H9 (cell line): ENCODE results near the gene GRIK3. TPM values are rescaled to one million over a fixed set of nuclear protein-coding genes. Genes with fewer than 3 reads are reported as not detected.

ENCODE experiments used
- DNase-seq: peaks from one replicate; pipeline ENCODE4 v3.0.0-alpha.2; 2017
- H2AFZ ChIP-seq: one replicate; pipeline ENCODE4 v1.6.1; 2013; ENCODE audit warnings: mild to moderate bottlenecking, low read length, control low read depth, moderate library complexity
- H2AK5ac ChIP-seq: 2 replicates; pipeline ENCODE4 v1.6.1; 2013; ENCODE audit warnings: low read length, control low read depth, mixed read lengths; ENCODE audit not compliant: insufficient read length
- H2BK120ac ChIP-seq: one replicate; pipeline ENCODE4 v1.6.1; 2013; ENCODE audit warnings: low read depth, mild to moderate bottlenecking, low read length, control low read depth, inconsistent platforms; ENCODE audit not compliant: poor library complexity, severe bottlenecking
- H2BK12ac ChIP-seq: 2 replicates; pipeline ENCODE4 v1.6.1; 2013; ENCODE audit warnings: low read length, control low read depth, mixed read lengths, low read depth; ENCODE audit not compliant: insufficient read length
- H2BK15ac ChIP-seq: 2 replicates; pipeline ENCODE4 v1.6.1; 2013; ENCODE audit warnings: low read depth, low read length, control low read depth
- H2BK20ac ChIP-seq: one replicate; pipeline ENCODE4 v1.6.1; 2013; ENCODE audit warnings: low read depth, mild to moderate bottlenecking, low read length, control low read depth, inconsistent platforms; ENCODE audit not compliant: poor library complexity, severe bottlenecking
- H2BK5ac ChIP-seq: 2 replicates; pipeline ENCODE4 v1.6.1; 2013; ENCODE audit warnings: low read length, control low read depth, mixed read lengths; ENCODE audit not compliant: insufficient read length
- H3K14ac ChIP-seq: 2 replicates; pipeline ENCODE4 v1.6.1; 2013; ENCODE audit warnings: low read length, control low read depth; ENCODE audit not compliant: insufficient read depth
- H3K18ac ChIP-seq: 2 replicates; pipeline ENCODE4 v1.6.1; 2013; ENCODE audit warnings: low read depth, mild to moderate bottlenecking, mixed read lengths, low read length, control low read depth; ENCODE audit not compliant: insufficient read length
- H3K23ac ChIP-seq: 2 replicates; pipeline ENCODE4 v1.6.1; 2013; ENCODE audit warnings: low read length, control low read depth, mixed read lengths, low read depth; ENCODE audit not compliant: insufficient read length
- H3K23me2 ChIP-seq: 2 replicates; pipeline ENCODE4 v1.6.1; 2013; ENCODE audit warnings: low read depth, mild to moderate bottlenecking, mixed read lengths, low read length, control low read depth; ENCODE audit not compliant: insufficient read length, poor library complexity, severe bottlenecking
- H3K27ac ChIP-seq: 2 replicates; pipeline ENCODE4 v1.5.1; 2013; ENCODE audit warnings: low read length, control low read depth, mixed read lengths, low read depth; ENCODE audit not compliant: insufficient read length
- H3K27me3 ChIP-seq: 2 replicates; pipeline ENCODE4 v1.6.1; 2013; ENCODE audit warnings: low read length, control low read depth, inconsistent platforms; ENCODE audit not compliant: insufficient read depth
- H3K4ac ChIP-seq: 2 replicates; pipeline ENCODE4 v1.6.1; 2013; ENCODE audit warnings: low read depth, mild to moderate bottlenecking, control low read depth, inconsistent platforms, low read length, moderate library complexity
- H3K4me1 ChIP-seq: 2 replicates; pipeline ENCODE4 v1.6.1; 2013; ENCODE audit warnings: low read length, control low read depth, inconsistent platforms; ENCODE audit not compliant: insufficient read depth
- H3K4me2 ChIP-seq: 2 replicates; pipeline ENCODE4 v1.6.1; 2013; ENCODE audit warnings: low read length, control low read depth, mixed read lengths; ENCODE audit not compliant: insufficient read length, insufficient read depth
- H3K56ac ChIP-seq: 2 replicates; pipeline ENCODE4 v1.6.1; 2013; ENCODE audit warnings: low read depth, mild to moderate bottlenecking, mixed read lengths, low read length, control low read depth; ENCODE audit not compliant: insufficient read length
- H3K79me1 ChIP-seq: 2 replicates; pipeline ENCODE4 v1.6.1; 2013; ENCODE audit warnings: low read depth, mild to moderate bottlenecking, moderate library complexity, low read length, control low read depth, inconsistent platforms; ENCODE audit not compliant: insufficient read depth, poor library complexity, severe bottlenecking
- H3K79me2 ChIP-seq: 2 replicates; pipeline ENCODE4 v1.6.1; 2013; ENCODE audit warnings: low read length, control low read depth, inconsistent platforms; ENCODE audit not compliant: insufficient read depth
- H3K9ac ChIP-seq: 2 replicates; pipeline ENCODE4 v1.6.1; 2013; ENCODE audit warnings: low read length, control low read depth, mixed read lengths; ENCODE audit not compliant: insufficient read length; ENCODE audit errors: extremely low read depth
- H3K9me3 ChIP-seq: one replicate; pipeline ENCODE4 v1.6.1; 2013; ENCODE audit warnings: low read depth, low read length, inconsistent platforms; ENCODE audit not compliant: control insufficient read depth
- H3T11ph ChIP-seq: one replicate; pipeline ENCODE4 v1.6.1; 2013; ENCODE audit warnings: mild to moderate bottlenecking, low read length, control low read depth, inconsistent platforms
- H4K20me1 ChIP-seq: one replicate; pipeline ENCODE4 v1.6.1; 2013; ENCODE audit not compliant: control insufficient read depth, insufficient read length, insufficient read depth
- H4K5ac ChIP-seq: 2 replicates; pipeline ENCODE4 v1.6.1; 2013; ENCODE audit warnings: low read depth, mild to moderate bottlenecking, mixed read lengths, low read length, control low read depth; ENCODE audit not compliant: insufficient read length
- H4K8ac ChIP-seq: replicated peaks from 2 replicates; pipeline ENCODE4 v1.6.1; 2013; ENCODE audit warnings: low read length, control low read depth, mixed read lengths, low read depth; ENCODE audit not compliant: insufficient read length
- H4K91ac ChIP-seq: 2 replicates; pipeline ENCODE4 v1.6.1; 2013; ENCODE audit warnings: low read depth, mild to moderate bottlenecking, moderate library complexity, mixed read lengths, low read length, control low read depth; ENCODE audit not compliant: insufficient read length
- H3K27ac Mint-ChIP-seq, 3 experiments: 2 replicates in 2 of 3; 3 replicates in 1 of 3; pipeline ENCODE4 v1.8.0; 2020 to 2021; ENCODE audit warnings: mixed read lengths in 3 of 3, mild to moderate bottlenecking in 1 of 3, moderate library complexity in 1 of 3
- H3K27me3 Mint-ChIP-seq: 2 replicates; pipeline ENCODE4 v1.8.0; 2021; ENCODE audit warnings: low read depth, mild to moderate bottlenecking, moderate library complexity, mixed read lengths
- H3K36me3 Mint-ChIP-seq, 3 experiments: 2 replicates in 2 of 3; 3 replicates in 1 of 3; pipeline ENCODE4 v1.8.0; 2020 to 2021; ENCODE audit warnings: low read depth in 3 of 3, mixed read lengths in 3 of 3; ENCODE audit not compliant: insufficient read depth in 1 of 3
- H3K4me1 Mint-ChIP-seq, 2 experiments: 2 replicates each; pipeline ENCODE4 v1.8.0; 2020; ENCODE audit warnings: mixed read lengths in 2 of 2
- H3K4me3 Mint-ChIP-seq, 2 experiments: 2 replicates in 1 of 2; 3 replicates in 1 of 2; pipeline ENCODE4 v1.8.0; 2020 to 2021; ENCODE audit warnings: mild to moderate bottlenecking in 2 of 2, mixed read lengths in 2 of 2, moderate library complexity in 1 of 2
- H3K9me3 Mint-ChIP-seq, 2 experiments: 2 replicates in 1 of 2; 3 replicates in 1 of 2; pipeline ENCODE4 v1.8.0; 2020; ENCODE audit warnings: mild to moderate bottlenecking in 2 of 2, mixed read lengths in 2 of 2, moderate library complexity in 1 of 2
- WGBS: extraction: QIAGEN DNeasy Blood & Tissue Kit; methylation state at CpG from one replicate; pipeline ENCODE4 v1.1.7; 2013; ENCODE audit warnings: missing lambda C conversion rate, low lambda C conversion rate, mixed read lengths; ENCODE audit not compliant: insufficient read length; ENCODE audit errors: extremely low coverage; 5-methylcytosine and 5-hydroxymethylcytosine counted together
- total RNA-seq: library from RNA; stranded (reverse); gene quantifications from 2 replicates; pipeline ENCODE4 v1.2.1, GENCODE V29; 2021
- TF ChIP-seq, protein P1 (sequence below): fragments of 200-600 bp; sonication (generic); conservative IDR thresholded peaks from 3 replicates; pipeline ENCODE4 v1.8.0; 2021; ENCODE audit warnings: antibody characterized with exemption, mild to moderate bottlenecking

Gene GRIK3
- total RNA-seq, 1 experiment from 2014 or later, result 1.7 TPM

DNA sequence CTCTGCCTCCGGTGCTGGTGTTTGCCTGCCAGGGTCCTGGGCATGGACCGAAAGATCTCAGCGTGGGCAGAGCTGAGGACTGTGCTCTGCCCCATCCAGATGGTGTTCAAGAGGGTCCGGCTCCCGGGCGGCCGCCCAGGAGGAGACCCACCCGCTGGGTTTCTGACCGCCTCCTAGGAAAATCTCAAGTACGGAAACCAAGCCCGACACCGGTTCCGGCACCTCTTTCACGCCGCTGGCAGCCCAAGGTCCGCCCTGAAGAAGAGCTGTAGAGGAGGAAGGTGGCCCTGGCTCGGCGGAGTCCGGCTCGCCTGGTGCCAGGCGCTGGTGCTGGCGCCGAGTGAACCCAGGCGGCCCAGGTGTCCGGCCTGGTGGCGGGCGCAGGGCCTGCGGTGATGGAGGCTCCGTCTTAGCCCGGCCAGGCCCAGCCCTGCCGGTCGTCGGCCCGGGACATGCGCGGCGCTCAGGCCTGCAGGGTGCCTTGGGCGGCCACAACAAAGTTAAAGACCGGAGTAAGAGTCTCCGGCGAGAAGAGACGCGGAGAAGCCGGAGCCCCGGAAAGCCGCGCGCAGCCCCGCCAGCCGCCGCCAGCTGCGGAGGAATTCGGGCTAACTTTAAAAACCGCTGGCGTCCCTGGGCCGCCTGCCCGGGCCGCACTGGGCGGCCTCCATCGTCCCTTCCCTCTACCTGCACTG, 1.5 kb downstream of the GRIK3 start:
- Histone ChIP-seq H4K91ac (no peak overlapping the region), H2AFZ (no peak overlapping the region), H3K23ac (no peak overlapping the region), H2AK5ac (no peak overlapping the region), H2BK12ac (no peak overlapping the region), H3K9me3 (no peaks in the 10 kb centered on the region), H3K9ac (no peak overlapping the region), H3K79me1 (no peaks in the 10 kb centered on the region), H3K79me2 (no peaks in the 10 kb centered on the region), H3K4ac (no peak overlapping the region), H3K14ac (no peak overlapping the region), H4K8ac (no peak overlapping the region), H2BK5ac (no peak overlapping the region), H4K20me1 (no peaks in the 10 kb centered on the region), H2BK15ac (no peak overlapping the region), H4K5ac (no peak overlapping the region), H3K4me1 (no peaks in the 10 kb centered on the region; the same call in 1 of the 2 replicates), H3K27ac (no peak overlapping the region), H3K18ac (no peak overlapping the region), H3T11ph (no peak overlapping the region), H2BK120ac (no peak overlapping the region), H3K4me2 (peak overlapping the region; percentile 69), H3K56ac (no peak overlapping the region), H3K27me3 (peaks cover 41% of the 10 kb centered on the region; the same call in 1 of the 2 replicates), H2BK20ac (no peak overlapping the region), H3K23me2 (peaks cover 18% of the 10 kb centered on the region)
- TF ChIP-seq, protein P1, sequence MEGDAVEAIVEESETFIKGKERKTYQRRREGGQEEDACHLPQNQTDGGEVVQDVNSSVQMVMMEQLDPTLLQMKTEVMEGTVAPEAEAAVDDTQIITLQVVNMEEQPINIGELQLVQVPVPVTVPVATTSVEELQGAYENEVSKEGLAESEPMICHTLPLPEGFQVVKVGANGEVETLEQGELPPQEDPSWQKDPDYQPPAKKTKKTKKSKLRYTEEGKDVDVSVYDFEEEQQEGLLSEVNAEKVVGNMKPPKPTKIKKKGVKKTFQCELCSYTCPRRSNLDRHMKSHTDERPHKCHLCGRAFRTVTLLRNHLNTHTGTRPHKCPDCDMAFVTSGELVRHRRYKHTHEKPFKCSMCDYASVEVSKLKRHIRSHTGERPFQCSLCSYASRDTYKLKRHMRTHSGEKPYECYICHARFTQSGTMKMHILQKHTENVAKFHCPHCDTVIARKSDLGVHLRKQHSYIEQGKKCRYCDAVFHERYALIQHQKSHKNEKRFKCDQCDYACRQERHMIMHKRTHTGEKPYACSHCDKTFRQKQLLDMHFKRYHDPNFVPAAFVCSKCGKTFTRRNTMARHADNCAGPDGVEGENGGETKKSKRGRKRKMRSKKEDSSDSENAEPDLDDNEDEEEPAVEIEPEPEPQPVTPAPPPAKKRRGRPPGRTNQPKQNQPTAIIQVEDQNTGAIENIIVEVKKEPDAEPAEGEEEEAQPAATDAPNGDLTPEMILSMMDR, result no peak
- DNase-seq, result peak; percentile 55
- no peaks in the 10 kb centered on the region for H3K36me3 Mint-ChIP-seq
- no peaks in the 10 kb centered on the region for H3K9me3 Mint-ChIP-seq
- H3K4me1 Mint-ChIP-seq, result peaks cover 27 to 55% of the 10 kb centered on the region in 2 experiments
- peak overlapping the region; percentile 48 to 79 for H3K4me3 Mint-ChIP-seq
- no CpG with 5 or more reads among the region's 60 CpGs for WGBS
- no peak overlapping the region for H3K27ac Mint-ChIP-seq
- peaks cover 96% of the 10 kb centered on the region for H3K27me3 Mint-ChIP-seq
